Measurements from ENCODE around the gene TMEM52B.
"Not testable (repeated sequence)": the region's sequence is repeated elsewhere in the genome, so short reads cannot be mapped to it uniquely, and the experiment has no call there.

Gene TMEM52B

GRCh38 chr12:10189653-10190052 is 10.8 kb downstream of the TMEM52B start:
- H3K9ac ChIP-seq (ENCODE audit: low read depth in 1 of 2, low read length in 2 of 2) = no peak overlapping the region
- H3K27me3 ChIP-seq (ENCODE audit: control insufficient read depth in 2 of 2, insufficient read depth in 2 of 2, low read length in 2 of 2) = no peaks in the 10 kb centered on the region
- no peak overlapping the region for H3K27ac ChIP-seq (ENCODE audit: low read depth in 2 of 2, low read length in 2 of 2)
- no peaks in the 10 kb centered on the region for H3K4me1 ChIP-seq (ENCODE audit: control insufficient read depth in 2 of 2, insufficient read depth in 2 of 2, low read length in 2 of 2)
- H3K9me3 ChIP-seq (ENCODE audit: control insufficient read depth in 2 of 2, low read length in 2 of 2) = no peaks in the 10 kb centered on the region
- H3K4me3 ChIP-seq (ENCODE audit: low read length in 2 of 2) = no peak overlapping the region
- no peaks in the 10 kb centered on the region for H3K36me3 ChIP-seq (ENCODE audit: control insufficient read depth in 2 of 2, insufficient read depth in 2 of 2, low read length in 2 of 2)

GRCh38 chr12:10190558-10191388 is 11.9 kb downstream of the TMEM52B start:
- H3K9ac ChIP-seq (ENCODE audit: low read depth in 1 of 2, low read length in 2 of 2) = no peak overlapping the region

GRCh38 chr12:10191865-10192264 is 13.0 kb downstream of the TMEM52B start:
- no peaks in the 10 kb centered on the region for H3K9me3 ChIP-seq (ENCODE audit: control insufficient read depth in 2 of 2, low read length in 2 of 2)
- no peak overlapping the region for H3K9ac ChIP-seq (ENCODE audit: low read depth in 1 of 2, low read length in 2 of 2)
- H3K36me3 ChIP-seq (ENCODE audit: control insufficient read depth in 2 of 2, insufficient read depth in 2 of 2, low read length in 2 of 2) = no peaks in the 10 kb centered on the region
- H3K4me1 ChIP-seq (ENCODE audit: control insufficient read depth in 2 of 2, insufficient read depth in 2 of 2, low read length in 2 of 2) = no peaks in the 10 kb centered on the region
- no peak overlapping the region for H3K27ac ChIP-seq (ENCODE audit: low read depth in 2 of 2, low read length in 2 of 2)
- H3K27me3 ChIP-seq (ENCODE audit: control insufficient read depth in 2 of 2, insufficient read depth in 2 of 2, low read length in 2 of 2) = no peaks in the 10 kb centered on the region
- no peak overlapping the region for H3K4me3 ChIP-seq (ENCODE audit: low read length in 2 of 2)

More at GRCh38 chr12:10190558-10191388, 11.9 kb downstream of the TMEM52B start:
- Histone ChIP-seq H3K9me3 (ENCODE audit: control insufficient read depth in 2 of 2, low read length in 2 of 2) (no peaks in the 10 kb centered on the region), H3K36me3 (ENCODE audit: control insufficient read depth in 2 of 2, insufficient read depth in 2 of 2, low read length in 2 of 2) (no peaks in the 10 kb centered on the region), H3K4me3 (ENCODE audit: low read length in 2 of 2) (no peak overlapping the region), H3K4me1 (ENCODE audit: control insufficient read depth in 2 of 2, insufficient read depth in 2 of 2, low read length in 2 of 2) (no peaks in the 10 kb centered on the region), H3K27me3 (ENCODE audit: control insufficient read depth in 2 of 2, insufficient read depth in 2 of 2, low read length in 2 of 2) (no peaks in the 10 kb centered on the region), H3K27ac (ENCODE audit: low read depth in 2 of 2, low read length in 2 of 2) (no peak overlapping the region)

- Histone ChIP-seq H3K9me3 (ENCODE audit: control insufficient read depth in 2 of 2, low read length in 2 of 2) (no peaks in the 10 kb centered on the region), H3K9ac (ENCODE audit: low read depth in 1 of 2, low read length in 2 of 2) (no peak overlapping the region), H3K36me3 (ENCODE audit: control insufficient read depth in 2 of 2, insufficient read depth in 2 of 2, low read length in 2 of 2) (no peaks in the 10 kb centered on the region), H3K4me1 (ENCODE audit: control insufficient read depth in 2 of 2, insufficient read depth in 2 of 2, low read length in 2 of 2) (no peaks in the 10 kb centered on the region), H3K27me3 (ENCODE audit: control insufficient read depth in 2 of 2, insufficient read depth in 2 of 2, low read length in 2 of 2) (no peaks in the 10 kb centered on the region), H3K4me3 (ENCODE audit: low read length in 2 of 2) (no peak overlapping the region), H3K27ac (ENCODE audit: low read depth in 2 of 2, low read length in 2 of 2) (no peak overlapping the region)
Observed at GRCh38 chr12:10194160-10194670, 15.4 kb downstream of the TMEM52B start.

GRCh38 chr12:10196210-10196609 is 17.4 kb downstream of the TMEM52B start:
- H3K4me1 ChIP-seq (ENCODE audit: control insufficient read depth in 2 of 2, insufficient read depth in 2 of 2, low read length in 2 of 2) = no peaks in the 10 kb centered on the region
- H3K4me3 ChIP-seq (ENCODE audit: low read length in 2 of 2) = no peak overlapping the region
- no peak overlapping the region for H3K9ac ChIP-seq (ENCODE audit: low read depth in 1 of 2, low read length in 2 of 2)
- H3K27ac ChIP-seq (ENCODE audit: low read depth in 2 of 2, low read length in 2 of 2) = no peak overlapping the region
- no peaks in the 10 kb centered on the region for H3K9me3 ChIP-seq (ENCODE audit: control insufficient read depth in 2 of 2, low read length in 2 of 2)
- no peaks in the 10 kb centered on the region for H3K27me3 ChIP-seq (ENCODE audit: control insufficient read depth in 2 of 2, insufficient read depth in 2 of 2, low read length in 2 of 2)
- no peaks in the 10 kb centered on the region for H3K36me3 ChIP-seq (ENCODE audit: control insufficient read depth in 2 of 2, insufficient read depth in 2 of 2, low read length in 2 of 2)

- H3K9ac ChIP-seq (ENCODE audit: low read depth in 1 of 2, low read length in 2 of 2) = no peak overlapping the region
- H3K9me3 ChIP-seq (ENCODE audit: control insufficient read depth in 2 of 2, low read length in 2 of 2) = no peaks in the 10 kb centered on the region
- no peaks in the 10 kb centered on the region for H3K36me3 ChIP-seq (ENCODE audit: control insufficient read depth in 2 of 2, insufficient read depth in 2 of 2, low read length in 2 of 2)
- no peak overlapping the region for H3K4me3 ChIP-seq (ENCODE audit: low read length in 2 of 2)
- H3K27ac ChIP-seq (ENCODE audit: low read depth in 2 of 2, low read length in 2 of 2) = no peak overlapping the region
- no peaks in the 10 kb centered on the region for H3K27me3 ChIP-seq (ENCODE audit: control insufficient read depth in 2 of 2, insufficient read depth in 2 of 2, low read length in 2 of 2)
- H3K4me1 ChIP-seq (ENCODE audit: control insufficient read depth in 2 of 2, insufficient read depth in 2 of 2, low read length in 2 of 2) = no peaks in the 10 kb centered on the region
Observed at GRCh38 chr12:10197879-10198278, 19.0 kb downstream of the TMEM52B start.

- H3K9ac ChIP-seq (ENCODE audit: low read depth in 1 of 2, low read length in 2 of 2); H3K4me3 ChIP-seq (ENCODE audit: low read length in 2 of 2); H3K27ac ChIP-seq (ENCODE audit: low read depth in 2 of 2, low read length in 2 of 2); H3K4me1 ChIP-seq (ENCODE audit: control insufficient read depth in 2 of 2, insufficient read depth in 2 of 2, low read length in 2 of 2); H3K27me3 ChIP-seq (ENCODE audit: control insufficient read depth in 2 of 2, insufficient read depth in 2 of 2, low read length in 2 of 2); H3K36me3 ChIP-seq (ENCODE audit: control insufficient read depth in 2 of 2, insufficient read depth in 2 of 2, low read length in 2 of 2); H3K9me3 ChIP-seq (ENCODE audit: control insufficient read depth in 2 of 2, low read length in 2 of 2): not testable (repeated sequence)
Observed at GRCh38 chr12:10204495-10204894, 25.7 kb downstream of the TMEM52B start.

- Histone ChIP-seq H3K27me3 (ENCODE audit: control insufficient read depth in 2 of 2, insufficient read depth in 2 of 2, low read length in 2 of 2) (no peaks in the 10 kb centered on the region), H3K36me3 (ENCODE audit: control insufficient read depth in 2 of 2, insufficient read depth in 2 of 2, low read length in 2 of 2) (no peaks in the 10 kb centered on the region), H3K4me3 (ENCODE audit: low read length in 2 of 2) (no peak overlapping the region), H3K27ac (ENCODE audit: low read depth in 2 of 2, low read length in 2 of 2) (no peak overlapping the region), H3K9me3 (ENCODE audit: control insufficient read depth in 2 of 2, low read length in 2 of 2) (no peaks in the 10 kb centered on the region), H3K4me1 (ENCODE audit: control insufficient read depth in 2 of 2, insufficient read depth in 2 of 2, low read length in 2 of 2) (no peaks in the 10 kb centered on the region), H3K9ac (ENCODE audit: low read depth in 1 of 2, low read length in 2 of 2) (no peak overlapping the region)
Observed at GRCh38 chr12:10205220-10205807, 26.5 kb downstream of the TMEM52B start.

- Histone ChIP-seq H3K27me3 (ENCODE audit: control insufficient read depth in 2 of 2, insufficient read depth in 2 of 2, low read length in 2 of 2) (no peaks in the 10 kb centered on the region), H3K27ac (ENCODE audit: low read depth in 2 of 2, low read length in 2 of 2) (no peak overlapping the region), H3K9me3 (ENCODE audit: control insufficient read depth in 2 of 2, low read length in 2 of 2) (no peaks in the 10 kb centered on the region), H3K4me3 (ENCODE audit: low read length in 2 of 2) (no peak overlapping the region), H3K4me1 (ENCODE audit: control insufficient read depth in 2 of 2, insufficient read depth in 2 of 2, low read length in 2 of 2) (no peaks in the 10 kb centered on the region), H3K9ac (ENCODE audit: low read depth in 1 of 2, low read length in 2 of 2) (no peak overlapping the region), H3K36me3 (ENCODE audit: control insufficient read depth in 2 of 2, insufficient read depth in 2 of 2, low read length in 2 of 2) (no peaks in the 10 kb centered on the region)
Observed at GRCh38 chr12:10207136-10207535, 28.3 kb downstream of the TMEM52B start.

- Histone ChIP-seq H3K9me3 (ENCODE audit: control insufficient read depth in 2 of 2, low read length in 2 of 2) (no peaks in the 10 kb centered on the region), H3K27ac (ENCODE audit: low read depth in 2 of 2, low read length in 2 of 2) (no peak overlapping the region), H3K27me3 (ENCODE audit: control insufficient read depth in 2 of 2, insufficient read depth in 2 of 2, low read length in 2 of 2) (no peaks in the 10 kb centered on the region), H3K9ac (ENCODE audit: low read depth in 1 of 2, low read length in 2 of 2) (no peak overlapping the region), H3K4me3 (ENCODE audit: low read length in 2 of 2) (no peak overlapping the region), H3K36me3 (ENCODE audit: control insufficient read depth in 2 of 2, insufficient read depth in 2 of 2, low read length in 2 of 2) (no peaks in the 10 kb centered on the region), H3K4me1 (ENCODE audit: control insufficient read depth in 2 of 2, insufficient read depth in 2 of 2, low read length in 2 of 2) (peaks cover 12 to 16% of the 10 kb centered on the region in 2 donors)
Observed at GRCh38 chr12:10210225-10210624, 31.4 kb downstream of the TMEM52B start.

Data from mucosa of rectum (tissue), 2 donors.